Stimulated activated CD8-positive, alpha-beta memory T cell treated with anti-CD3 and anti-CD28 coated beads, Interleukin-12 subunit alpha, Interleukin-12 subunit beta, amount 100 ng/mL, for 4 hours (primary cell): ENCODE results near the gene SMURF1.

Source experiments
- DNase-seq: peaks from one replicate; pipeline ENCODE4 v3.0.0-alpha.2; 2020; ENCODE audit warnings: low read depth

SMURF1 gene

GRCh38 chr7:99029466-99030435 is 114.2 kb downstream of the SMURF1 start:
- no peak for DNase-seq

GRCh38 chr7:99028261-99028973 is 115.5 kb downstream of the SMURF1 start:
- no peak for DNase-seq

GRCh38 chr7:99027841-99028240 is 116.1 kb downstream of the SMURF1 start:
- no peak for DNase-seq

GRCh38 chr7:99027241-99027640 is 116.7 kb downstream of the SMURF1 start:
- DNase-seq, result no peak

- no peak for DNase-seq
Observed at GRCh38 chr7:99024066-99024465, 119.8 kb downstream of the SMURF1 start.

GRCh38 chr7:99021941-99022560 is 121.9 kb downstream of the SMURF1 start:
- DNase-seq, result no peak

- no peak for DNase-seq
Observed at GRCh38 chr7:99020413-99020715, 123.5 kb downstream of the SMURF1 start.

GRCh38 chr7:99019523-99020412 is 124.1 kb downstream of the SMURF1 start:
- DNase-seq, result no peak

- no peak for DNase-seq
Observed at GRCh38 chr7:99016196-99016595, 127.7 kb downstream of the SMURF1 start.

GRCh38 chr7:99014113-99014985 is 129.6 kb downstream of the SMURF1 start:
- no peak for DNase-seq

- DNase-seq, result no peak
Observed at GRCh38 chr7:99013266-99014112, 130.4 kb downstream of the SMURF1 start.

- no peak for DNase-seq
Observed at GRCh38 chr7:99012722-99013121, 131.2 kb downstream of the SMURF1 start.

- no peak for DNase-seq
Observed at GRCh38 chr7:99011706-99012404, 132.1 kb downstream of the SMURF1 start.

- no peak for DNase-seq
Observed at GRCh38 chr7:99011341-99011705, 132.6 kb downstream of the SMURF1 start.

GRCh38 chr7:99010281-99010680 is 133.6 kb downstream of the SMURF1 start:
- no peak for DNase-seq

- no peak for DNase-seq
Observed at GRCh38 chr7:99008921-99009530, 134.9 kb downstream of the SMURF1 start.

GRCh38 chr7:99008181-99008631 is 135.7 kb downstream of the SMURF1 start:
- DNase-seq, result no peak

GRCh38 chr7:99006739-99007424 is 137.0 kb downstream of the SMURF1 start:
- DNase-seq, result no peak
